HEK293 (cell line): ENCODE data around the gene ABI3.
"Not testable (repeated sequence)": the region's sequence is repeated elsewhere in the genome, so short reads cannot be mapped to it uniquely, and the experiment has no call there.

Source experiments
- CTCF ChIA-PET: fragments of 350-600 bp; formaldehyde crosslinking; extraction: SDS; loops from one replicate; lab custom pipeline; 2021; ENCODE audit warnings: antibody characterized with exemption; lab: Yijun Ruan, JAX
- POLR2A ChIA-PET: fragments of 300-600 bp; formaldehyde crosslinking; extraction: SDS; loops from one replicate; lab custom pipeline; 2020; ENCODE audit warnings: antibody characterized with exemption, inconsistent platforms; lab: Yijun Ruan, JAX
- H3K27ac ChIP-seq: fragments of 200-500 bp; sonication (Bioruptor generic); 2 replicates; pipeline ENCODE4 v1.5.1; 2014; ENCODE audit warnings: low read depth, low read length, control low read depth, inconsistent platforms; ENCODE audit errors: extremely low read depth
- H3K36me3 ChIP-seq, 2 experiments: fragments of 200-500 bp in 1 of 2; sonication (Bioruptor generic) in 1 of 2; 1 replicate in 1 of 2; 2 replicates in 1 of 2; pipeline ENCODE4 v1.5.1; 2014 to 2017; ENCODE audit warnings: inconsistent platforms in 2 of 2, low read length in 2 of 2; ENCODE audit not compliant: control insufficient read depth in 2 of 2, insufficient read depth in 1 of 2
- H3K4me1 ChIP-seq: fragments of 200-500 bp; sonication (Bioruptor generic); 2 replicates; pipeline ENCODE4 v1.5.1; 2014; ENCODE audit warnings: mild to moderate bottlenecking, low read length, inconsistent platforms; ENCODE audit not compliant: control insufficient read depth, insufficient read depth
- H3K4me3 ChIP-seq: 2 replicates; pipeline ENCODE4 v1.5.1; 2011; ENCODE audit warnings: low read depth, mild to moderate bottlenecking, control low read depth, low read length, moderate library complexity
- H3K9me3 ChIP-seq: fragments of 200-500 bp; sonication (Bioruptor generic); 2 replicates; pipeline ENCODE4 v1.5.1; 2014; ENCODE audit warnings: low read depth, low read length, inconsistent platforms; ENCODE audit not compliant: control insufficient read depth, insufficient read depth
- BCL6B ChIP-seq: fragments of 450-650 bp; formaldehyde crosslinking; IDR thresholded peaks from 2 replicates; pipeline ENCODE4 v1.5.1; 2017; ENCODE audit warnings: missing biosample characterization, missing genetic modification characterization
- GLI4 ChIP-seq: fragments of 450-650 bp; formaldehyde crosslinking; IDR thresholded peaks from 2 replicates; pipeline ENCODE4 v1.5.1; 2016; ENCODE audit warnings: missing biosample characterization, missing genetic modification characterization
- KLF1 ChIP-seq: fragments of 450-650 bp; formaldehyde crosslinking; IDR thresholded peaks from 2 replicates; pipeline ENCODE4 v1.5.1; 2016; ENCODE audit warnings: missing biosample characterization, missing genetic modification characterization
- MYNN ChIP-seq: fragments of 450-650 bp; formaldehyde crosslinking; IDR thresholded peaks from 2 replicates; pipeline ENCODE4 v1.5.1; 2016; ENCODE audit warnings: missing biosample characterization, missing genetic modification characterization, borderline replicate concordance
- SETDB1 ChIP-seq: IDR thresholded peaks from one replicate; pipeline ENCODE4 v1.6.1; 2017; ENCODE audit warnings: mild to moderate bottlenecking, low read length, moderate library complexity, mixed read lengths; ENCODE audit not compliant: insufficient read length
- ZBTB8A ChIP-seq: fragments of 450-650 bp; formaldehyde crosslinking; IDR thresholded peaks from 2 replicates; pipeline ENCODE4 v1.5.1; 2016; ENCODE audit warnings: missing biosample characterization, missing genetic modification characterization
- ZNF292 ChIP-seq: fragments of 450-650 bp; formaldehyde crosslinking; IDR thresholded peaks from 2 replicates; pipeline ENCODE4 v1.5.1; 2016; ENCODE audit warnings: low read depth, missing biosample characterization, missing genetic modification characterization, borderline replicate concordance
- ZNF514 ChIP-seq: fragments of 450-650 bp; formaldehyde crosslinking; IDR thresholded peaks from 2 replicates; pipeline ENCODE4 v1.5.1; 2016; ENCODE audit warnings: missing biosample characterization, missing genetic modification characterization
- ZNF529 ChIP-seq: fragments of 450-650 bp; formaldehyde crosslinking; IDR thresholded peaks from 2 replicates; pipeline ENCODE4 v1.5.1; 2017; ENCODE audit warnings: missing genetic modification characterization, missing biosample characterization; ENCODE audit not compliant: insufficient replicate concordance
- ZNF610 ChIP-seq: fragments of 450-650 bp; formaldehyde crosslinking; IDR thresholded peaks from 2 replicates; pipeline ENCODE4 v1.5.1; 2016; ENCODE audit warnings: missing biosample characterization, missing genetic modification characterization, borderline replicate concordance
- ZNF660 ChIP-seq: fragments of 450-650 bp; IDR thresholded peaks from 2 replicates; pipeline ENCODE4 v1.5.1; 2018; ENCODE audit warnings: missing biosample characterization, mild to moderate bottlenecking, missing genetic modification characterization
- ZNF830 ChIP-seq: fragments of 450-650 bp; IDR thresholded peaks from 2 replicates; pipeline ENCODE4 v1.5.0; 2018; ENCODE audit warnings: missing biosample characterization, missing genetic modification characterization, low read depth, mild to moderate bottlenecking, moderate library complexity
- TF ChIP-seq, protein P1 (sequence below): fragments of 450-650 bp; formaldehyde crosslinking; IDR thresholded peaks from 2 replicates; pipeline ENCODE4 v1.5.1; 2016; ENCODE audit warnings: missing biosample characterization, missing genetic modification characterization
- TF ChIP-seq, protein P2 (sequence below): fragments of 450-650 bp; formaldehyde crosslinking; IDR thresholded peaks from 2 replicates; pipeline ENCODE4 v1.5.1; 2016; ENCODE audit warnings: missing biosample characterization, missing genetic modification characterization, borderline replicate concordance
- TF ChIP-seq, protein P3 (sequence below): fragments of 450-650 bp; formaldehyde crosslinking; IDR thresholded peaks from 2 replicates; pipeline ENCODE4 v1.5.1; 2016; ENCODE audit warnings: missing biosample characterization, missing genetic modification characterization
- TF ChIP-seq, protein P4 (sequence below): fragments of 450-650 bp; formaldehyde crosslinking; IDR thresholded peaks from 2 replicates; pipeline ENCODE4 v1.5.1; 2016; ENCODE audit warnings: missing biosample characterization, missing genetic modification characterization

The ABI3 gene

GRCh38 chr17:49180998-49181635 is 29.4 kb upstream of the ABI3 start:
- Histone ChIP-seq H3K36me3 (no peaks in the 10 kb centered on the region), H3K9me3 (no peaks in the 10 kb centered on the region), H3K4me1 (no peaks in the 10 kb centered on the region), H3K4me3 (no peak overlapping the region), H3K27ac (no peak overlapping the region)
- ChIA-PET CTCF (interaction anchor here (0.6 to 3.2 kb wide), 11 partner anchors 9 to 1204 kb away, joined by 3 to 28 read pairs (median 7); partner anchors contain the start of gene PHOSPHO1), POLR2A (no interaction called here)
- TF ChIP-seq ZNF830 (tag by site-specific recombination) = no peak

GRCh38 chr17:49183341-49183740 is 27.2 kb upstream of the ABI3 start:
- TF ChIP-seq, protein P1, sequence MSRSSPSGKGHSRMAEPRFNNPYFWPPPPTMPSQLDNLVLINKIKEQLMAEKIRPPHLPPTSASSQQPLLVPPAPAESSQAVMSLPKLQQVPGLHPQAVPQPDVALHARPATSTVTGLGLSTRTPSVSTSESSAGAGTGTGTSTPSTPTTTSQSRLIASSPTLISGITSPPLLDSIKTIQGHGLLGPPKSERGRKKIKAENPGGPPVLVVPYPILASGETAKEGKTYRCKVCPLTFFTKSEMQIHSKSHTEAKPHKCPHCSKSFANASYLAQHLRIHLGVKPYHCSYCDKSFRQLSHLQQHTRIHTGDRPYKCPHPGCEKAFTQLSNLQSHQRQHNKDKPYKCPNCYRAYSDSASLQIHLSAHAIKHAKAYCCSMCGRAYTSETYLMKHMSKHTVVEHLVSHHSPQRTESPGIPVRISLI (tag by site-specific recombination) = no peak
- no peak for TF ChIP-seq ZNF529 (tag by site-specific recombination)
- TF ChIP-seq, protein P2, sequence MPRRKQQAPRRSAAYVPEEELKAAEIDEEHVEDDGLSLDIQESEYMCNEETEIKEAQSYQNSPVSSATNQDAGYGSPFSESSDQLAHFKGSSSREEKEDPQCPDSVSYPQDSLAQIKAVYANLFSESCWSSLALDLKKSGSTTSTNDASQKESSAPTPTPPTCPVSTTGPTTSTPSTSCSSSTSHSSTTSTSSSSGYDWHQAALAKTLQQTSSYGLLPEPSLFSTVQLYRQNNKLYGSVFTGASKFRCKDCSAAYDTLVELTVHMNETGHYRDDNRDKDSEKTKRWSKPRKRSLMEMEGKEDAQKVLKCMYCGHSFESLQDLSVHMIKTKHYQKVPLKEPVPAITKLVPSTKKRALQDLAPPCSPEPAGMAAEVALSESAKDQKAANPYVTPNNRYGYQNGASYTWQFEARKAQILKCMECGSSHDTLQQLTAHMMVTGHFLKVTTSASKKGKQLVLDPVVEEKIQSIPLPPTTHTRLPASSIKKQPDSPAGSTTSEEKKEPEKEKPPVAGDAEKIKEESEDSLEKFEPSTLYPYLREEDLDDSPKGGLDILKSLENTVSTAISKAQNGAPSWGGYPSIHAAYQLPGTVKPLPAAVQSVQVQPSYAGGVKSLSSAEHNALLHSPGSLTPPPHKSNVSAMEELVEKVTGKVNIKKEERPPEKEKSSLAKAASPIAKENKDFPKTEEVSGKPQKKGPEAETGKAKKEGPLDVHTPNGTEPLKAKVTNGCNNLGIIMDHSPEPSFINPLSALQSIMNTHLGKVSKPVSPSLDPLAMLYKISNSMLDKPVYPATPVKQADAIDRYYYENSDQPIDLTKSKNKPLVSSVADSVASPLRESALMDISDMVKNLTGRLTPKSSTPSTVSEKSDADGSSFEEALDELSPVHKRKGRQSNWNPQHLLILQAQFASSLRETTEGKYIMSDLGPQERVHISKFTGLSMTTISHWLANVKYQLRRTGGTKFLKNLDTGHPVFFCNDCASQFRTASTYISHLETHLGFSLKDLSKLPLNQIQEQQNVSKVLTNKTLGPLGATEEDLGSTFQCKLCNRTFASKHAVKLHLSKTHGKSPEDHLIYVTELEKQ (tag by site-specific recombination) = no peak
- TF ChIP-seq MYNN = no peak
- TF ChIP-seq ZNF610 (tag by site-specific recombination) = no peak
- TF ChIP-seq, protein P3, sequence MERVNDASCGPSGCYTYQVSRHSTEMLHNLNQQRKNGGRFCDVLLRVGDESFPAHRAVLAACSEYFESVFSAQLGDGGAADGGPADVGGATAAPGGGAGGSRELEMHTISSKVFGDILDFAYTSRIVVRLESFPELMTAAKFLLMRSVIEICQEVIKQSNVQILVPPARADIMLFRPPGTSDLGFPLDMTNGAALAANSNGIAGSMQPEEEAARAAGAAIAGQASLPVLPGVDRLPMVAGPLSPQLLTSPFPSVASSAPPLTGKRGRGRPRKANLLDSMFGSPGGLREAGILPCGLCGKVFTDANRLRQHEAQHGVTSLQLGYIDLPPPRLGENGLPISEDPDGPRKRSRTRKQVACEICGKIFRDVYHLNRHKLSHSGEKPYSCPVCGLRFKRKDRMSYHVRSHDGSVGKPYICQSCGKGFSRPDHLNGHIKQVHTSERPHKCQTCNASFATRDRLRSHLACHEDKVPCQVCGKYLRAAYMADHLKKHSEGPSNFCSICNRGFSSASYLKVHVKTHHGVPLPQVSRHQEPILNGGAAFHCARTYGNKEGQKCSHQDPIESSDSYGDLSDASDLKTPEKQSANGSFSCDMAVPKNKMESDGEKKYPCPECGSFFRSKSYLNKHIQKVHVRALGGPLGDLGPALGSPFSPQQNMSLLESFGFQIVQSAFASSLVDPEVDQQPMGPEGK = no peak
- POLR2A ChIA-PET = interaction anchor here (0.7 kb wide), 1 partner anchor 25 kb away, joined by 4 read pairs; no protein-coding TSS in a partner anchor
- no peaks in the 10 kb centered on the region for H3K36me3 ChIP-seq
- H3K9me3 ChIP-seq = no peaks in the 10 kb centered on the region
- H3K27ac ChIP-seq = no peak overlapping the region
- no peaks in the 10 kb centered on the region for H3K4me1 ChIP-seq
- CTCF ChIA-PET = no interaction called here
- H3K4me3 ChIP-seq = no peak overlapping the region

DNA sequence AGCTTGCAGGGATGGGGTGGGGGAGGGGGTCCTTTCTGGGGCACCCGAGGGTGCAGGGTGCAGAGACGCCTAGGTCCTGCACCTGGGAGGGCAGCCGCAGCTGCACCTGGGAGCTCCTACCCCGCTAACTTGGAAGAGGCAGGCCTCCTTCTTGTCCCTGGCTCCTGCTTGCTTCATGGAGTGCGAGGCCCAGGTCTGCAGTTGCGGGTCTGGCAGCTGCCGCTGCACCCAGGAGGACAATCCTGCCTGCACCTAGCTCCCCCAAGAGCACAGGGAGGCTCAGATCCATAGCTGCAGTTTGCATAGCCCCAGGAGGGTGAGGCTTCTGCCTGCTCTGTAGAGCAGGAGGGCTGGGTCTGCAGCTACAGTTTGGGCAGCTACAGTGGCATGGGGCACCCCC is 26.7 kb upstream of the ABI3 start:
- Histone ChIP-seq H3K9me3 (no peaks in the 10 kb centered on the region), H3K4me1 (no peaks in the 10 kb centered on the region), H3K36me3 (no peaks in the 10 kb centered on the region)
- TF ChIP-seq BCL6B (tag by site-specific recombination) (no peak), ZNF660 (tag by site-specific recombination) (no peak), ZNF292 (tag by site-specific recombination) (no peak), GLI4 (no peak), ZNF514 (tag by site-specific recombination) (no peak), SETDB1 (no peak), KLF1 (tag by site-specific recombination) (no peak), ZBTB8A (no peak)
- TF ChIP-seq, protein P4, sequence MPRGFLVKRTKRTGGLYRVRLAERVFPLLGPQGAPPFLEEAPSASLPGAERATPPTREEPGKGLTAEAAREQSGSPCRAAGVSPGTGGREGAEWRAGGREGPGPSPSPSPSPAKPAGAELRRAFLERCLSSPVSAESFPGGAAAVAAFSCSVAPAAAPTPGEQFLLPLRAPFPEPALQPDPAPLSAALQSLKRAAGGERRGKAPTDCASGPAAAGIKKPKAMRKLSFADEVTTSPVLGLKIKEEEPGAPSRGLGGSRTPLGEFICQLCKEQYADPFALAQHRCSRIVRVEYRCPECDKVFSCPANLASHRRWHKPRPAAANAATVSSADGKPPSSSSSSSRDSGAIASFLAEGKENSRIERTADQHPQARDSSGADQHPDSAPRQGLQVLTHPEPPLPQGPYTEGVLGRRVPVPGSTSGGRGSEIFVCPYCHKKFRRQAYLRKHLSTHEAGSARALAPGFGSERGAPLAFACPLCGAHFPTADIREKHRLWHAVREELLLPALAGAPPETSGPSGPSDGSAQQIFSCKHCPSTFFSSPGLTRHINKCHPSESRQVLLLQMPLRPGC = no peak
- TF ChIP-seq, all 188 proteins: peak for 0
- Histone ChIP-seq H3K27ac (no peak overlapping the region), H3K4me3 (no peak overlapping the region)
- ChIA-PET CTCF (no interaction called here), POLR2A (interaction anchor here (0.7 kb wide), 1 partner anchor 25 kb away, joined by 4 read pairs; no protein-coding TSS in a partner anchor)

DNA sequence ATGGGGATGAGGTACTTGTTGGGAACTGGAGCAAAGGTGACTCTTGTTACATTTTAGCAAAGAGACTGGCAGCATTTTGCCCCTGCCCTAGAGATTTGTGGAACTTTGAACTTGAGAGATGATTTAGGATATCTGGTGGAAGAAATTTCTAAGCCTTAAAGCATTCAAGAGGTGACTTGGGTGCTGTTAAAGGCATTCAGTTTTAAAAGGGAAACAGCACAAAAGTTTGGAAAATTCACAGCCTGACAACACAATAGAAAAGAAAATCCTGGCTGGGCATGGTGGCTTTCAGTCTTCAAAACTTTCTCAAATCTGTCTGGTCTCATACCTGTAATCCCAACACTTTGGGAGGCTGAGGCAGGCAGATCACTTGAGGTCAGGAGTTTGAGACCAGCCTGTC is 26.0 kb upstream of the ABI3 start:
- CTCF ChIA-PET, POLR2A ChIA-PET, H3K36me3 ChIP-seq, H3K4me1 ChIP-seq, H3K4me3 ChIP-seq, H3K9me3 ChIP-seq, H3K27ac ChIP-seq: not testable (repeated sequence)
